Cerebellar nuclear complex (tissue), 1 donor: ENCODE data around the gene ANTXR1.

Experiments used
- DNase-seq, 2 experiments: peaks; one replicate each; lab custom pipeline; 2025; lab: John Stamatoyannopoulos, UW

Gene ANTXR1

GRCh38 chr2:69007169-69007568 is 5.8 kb upstream of the ANTXR1 start:
- no peak for DNase-seq

- no peak for DNase-seq
These were observed 5.4 kb upstream of the ANTXR1 start for GRCh38 chr2:69007603-69008002.

GRCh38 chr2:69010437-69011194 is 2.4 kb upstream of the ANTXR1 start:
- DNase-seq = no peak

- no peak for DNase-seq
These were observed 1.3 kb upstream of the ANTXR1 start for GRCh38 chr2:69011611-69012157.

- DNase-seq = peak in 1 of 2 experiments; percentile 6
These were observed 453 bp upstream of the ANTXR1 start for GRCh38 chr2:69012310-69013141.

- DNase-seq = no peak
These were observed 1.2 kb downstream of the ANTXR1 start for GRCh38 chr2:69013840-69014821.

- no peak for DNase-seq
These were observed 4.1 kb downstream of the ANTXR1 start for GRCh38 chr2:69017080-69017479.

- no peak for DNase-seq
These were observed 4.9 kb downstream of the ANTXR1 start for GRCh38 chr2:69017835-69018234.

GRCh38 chr2:69018678-69019095 is 5.7 kb downstream of the ANTXR1 start:
- no peak for DNase-seq

GRCh38 chr2:69020496-69021426 is 7.8 kb downstream of the ANTXR1 start:
- DNase-seq = no peak

GRCh38 chr2:69021727-69022126 is 8.7 kb downstream of the ANTXR1 start:
- no peak for DNase-seq

- no peak for DNase-seq
These were observed 9.6 kb downstream of the ANTXR1 start for GRCh38 chr2:69022548-69022947.

- no peak for DNase-seq
These were observed 10.3 kb downstream of the ANTXR1 start for GRCh38 chr2:69023236-69023635.

- DNase-seq = no peak
These were observed 13.0 kb downstream of the ANTXR1 start for GRCh38 chr2:69026026-69026425.

GRCh38 chr2:69026691-69027459 is 13.9 kb downstream of the ANTXR1 start:
- no peak for DNase-seq

- DNase-seq = no peak
These were observed 17.9 kb downstream of the ANTXR1 start for GRCh38 chr2:69030800-69031428.

- DNase-seq = no peak
These were observed 18.5 kb downstream of the ANTXR1 start for GRCh38 chr2:69031466-69031865.

- no peak for DNase-seq
These were observed 19.4 kb downstream of the ANTXR1 start for GRCh38 chr2:69032336-69032735.

- no peak for DNase-seq
These were observed 20.6 kb downstream of the ANTXR1 start for GRCh38 chr2:69033461-69034095.
